Putamen (tissue), 1 donor: ENCODE data around the gene LY86.

ENCODE experiments used
- DNase-seq: peaks from one replicate; pipeline ENCODE4 v3.0.0-alpha.2; 2016; ENCODE audit warnings: low spot score

The LY86 gene

DNA sequence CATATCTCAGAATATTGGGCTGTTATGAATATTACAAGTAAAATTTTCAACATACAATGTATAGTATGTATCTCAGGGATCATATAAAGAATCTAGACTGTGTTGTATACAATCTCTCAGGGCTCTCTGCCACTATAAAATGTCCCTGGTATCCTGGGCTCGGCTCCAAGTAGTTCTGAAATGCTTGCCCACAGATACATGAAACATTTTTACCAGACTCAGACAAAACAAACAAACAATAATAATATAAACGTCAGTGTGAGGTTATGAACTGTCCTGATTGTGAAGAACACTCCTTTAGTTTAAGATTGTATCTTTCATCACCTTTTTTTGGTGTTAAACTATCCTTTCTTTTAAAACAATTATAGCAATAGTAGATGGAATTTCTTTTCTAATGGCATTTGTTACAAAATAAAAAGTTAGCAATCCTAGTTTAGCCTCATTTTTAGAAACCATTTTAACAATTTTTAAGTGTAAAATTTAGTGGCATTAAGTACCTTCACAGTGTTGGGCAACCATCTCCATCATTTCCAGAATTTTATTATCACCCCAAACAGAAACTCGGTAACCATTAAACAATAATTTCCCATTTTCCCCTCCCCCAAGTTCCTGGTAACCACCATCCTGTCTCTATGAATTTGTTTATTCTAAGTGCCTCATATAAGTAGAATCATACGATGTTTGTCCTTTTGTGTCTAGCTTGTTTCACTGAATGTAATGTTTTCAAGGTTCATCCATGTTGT, 17.4 kb upstream of the LY86 start:
- DNase-seq: no peak

DNA sequence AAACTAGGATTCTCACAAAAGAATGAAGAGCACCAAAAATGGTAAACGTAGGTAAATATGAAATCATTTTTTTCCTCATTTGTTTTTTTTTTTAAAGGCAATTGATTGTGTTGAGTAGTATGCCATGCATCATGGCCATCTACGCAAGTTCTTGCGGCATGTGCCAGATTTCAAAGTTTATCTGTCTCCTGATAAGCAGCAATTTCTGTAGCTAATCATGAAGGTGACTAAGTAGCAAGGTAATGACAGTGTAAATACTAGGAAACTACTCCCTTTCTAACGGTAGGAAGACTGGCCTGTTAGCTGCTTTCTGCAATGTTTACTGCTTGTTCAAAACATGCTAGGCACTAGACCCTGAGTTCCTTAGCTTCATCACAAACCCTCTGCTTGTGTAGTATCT, 13.4 kb upstream of the LY86 start:
- no peak for DNase-seq

DNA sequence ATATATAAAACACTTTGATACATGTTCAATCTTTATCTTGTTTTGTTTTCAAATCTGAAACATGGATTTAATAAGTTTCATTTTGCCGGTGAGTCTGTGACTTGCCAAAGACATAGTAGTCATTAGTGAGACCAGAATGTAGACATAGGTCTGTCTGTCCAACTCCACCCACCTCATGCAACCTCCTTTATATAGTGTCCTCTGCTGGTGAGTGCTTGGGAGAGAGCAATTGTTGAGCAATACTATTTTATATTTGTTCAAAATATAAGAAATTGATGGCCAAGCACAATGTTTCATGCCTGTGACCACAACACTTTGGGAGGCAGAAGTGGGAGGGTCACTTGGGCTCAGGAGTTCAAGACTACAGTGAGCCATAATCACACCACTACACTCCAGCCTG, 10.8 kb upstream of the LY86 start:
- DNase-seq: no peak

DNA sequence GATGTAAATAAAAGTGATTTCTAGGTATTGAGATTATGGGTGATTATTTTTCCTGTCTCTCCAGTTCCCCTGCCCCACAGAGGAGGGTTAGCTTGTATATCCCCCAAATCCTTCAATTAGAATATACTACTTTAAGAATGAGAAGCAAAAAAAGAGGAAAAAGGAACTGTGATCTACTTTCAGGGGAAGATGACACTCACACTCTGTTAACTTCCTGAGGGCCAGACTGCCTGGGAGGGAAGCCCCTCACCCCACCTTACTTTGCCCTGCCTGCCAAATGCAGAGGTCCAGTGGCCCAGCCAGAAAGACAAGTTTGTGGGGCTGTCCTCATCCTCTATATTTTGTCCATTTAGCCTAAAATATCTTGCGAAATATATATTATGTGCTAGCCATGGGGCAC, 9.2 kb upstream of the LY86 start:
- no peak for DNase-seq

- no peak for DNase-seq
Observed at GRCh38 chr6:6580225-6580856, 8.2 kb upstream of the LY86 start.

GRCh38 chr6:6581054-6581453, 7.5 kb upstream of the LY86 start:
- DNase-seq: no peak

- no peak for DNase-seq
Observed at GRCh38 chr6:6582131-6582530, 6.4 kb upstream of the LY86 start.

DNA sequence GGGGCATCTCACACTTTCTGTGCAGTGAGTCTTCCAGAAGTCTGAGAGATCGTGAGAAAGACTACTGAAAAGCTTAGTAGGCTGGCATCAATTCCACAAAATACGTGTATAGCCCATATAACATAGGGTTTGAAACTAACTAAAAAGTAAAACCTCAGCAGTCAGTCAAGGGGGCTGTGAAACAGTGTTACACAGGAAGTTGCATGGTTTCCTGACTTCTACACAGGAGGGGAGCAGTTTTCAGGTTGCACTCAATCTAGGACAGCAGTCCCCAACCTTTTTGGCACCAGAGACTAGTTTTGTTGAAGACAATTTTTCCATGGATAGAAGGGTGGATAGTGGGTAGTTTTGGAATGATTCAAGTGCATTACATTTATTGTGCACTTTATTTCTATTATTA, 4.7 kb upstream of the LY86 start:
- DNase-seq: no peak

DNA sequence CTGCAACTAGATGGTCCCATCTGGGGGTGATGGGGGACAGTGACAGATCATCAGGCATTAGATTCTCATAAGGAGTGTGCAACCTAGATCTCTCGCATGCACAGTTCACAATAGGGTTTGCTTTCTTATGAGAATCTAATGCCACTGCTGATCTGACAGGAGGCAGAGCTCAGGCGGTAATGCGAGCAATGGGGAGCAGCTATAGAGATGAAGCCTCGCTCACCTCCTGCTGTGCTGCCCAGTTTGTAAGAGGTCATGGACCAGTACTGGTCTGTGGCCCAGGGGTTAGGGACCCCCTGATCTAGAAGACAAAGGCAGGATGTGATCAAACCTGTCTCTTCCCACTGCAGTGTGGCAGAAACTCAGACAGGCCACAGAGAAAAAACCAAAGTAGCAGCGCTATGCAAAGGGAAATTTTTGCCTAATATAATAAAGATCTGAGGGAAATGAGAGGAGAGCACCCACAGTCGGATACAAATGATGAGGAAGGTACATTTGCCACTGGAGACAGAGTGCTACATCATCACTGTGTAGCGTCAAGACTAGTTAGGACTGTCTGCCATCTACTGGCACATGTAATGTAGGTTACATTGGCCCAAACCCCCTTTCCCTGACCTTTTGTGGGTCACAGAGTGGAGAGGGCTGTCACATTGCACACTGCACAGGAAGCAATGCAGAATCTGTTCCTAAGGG, 4.1 kb upstream of the LY86 start:
- no peak for DNase-seq

DNA sequence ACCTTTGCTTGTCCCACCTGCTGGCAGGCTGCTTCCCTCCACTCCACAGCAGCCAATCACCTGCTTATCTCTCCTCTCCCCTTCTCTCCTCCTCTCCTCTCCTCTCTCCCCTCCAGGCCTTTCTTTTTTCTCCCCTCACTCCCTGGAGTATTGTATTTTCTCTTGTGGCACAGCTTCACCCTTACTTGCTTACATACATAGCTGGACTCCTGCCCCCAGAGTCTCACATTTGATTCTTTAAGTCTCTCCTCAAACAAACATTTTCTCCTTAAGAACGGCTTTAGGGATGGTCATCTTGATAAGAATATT, 3.6 kb upstream of the LY86 start:
- DNase-seq: no peak

GRCh38 chr6:6586167-6586566, 2.4 kb upstream of the LY86 start:
- no peak for DNase-seq

DNA sequence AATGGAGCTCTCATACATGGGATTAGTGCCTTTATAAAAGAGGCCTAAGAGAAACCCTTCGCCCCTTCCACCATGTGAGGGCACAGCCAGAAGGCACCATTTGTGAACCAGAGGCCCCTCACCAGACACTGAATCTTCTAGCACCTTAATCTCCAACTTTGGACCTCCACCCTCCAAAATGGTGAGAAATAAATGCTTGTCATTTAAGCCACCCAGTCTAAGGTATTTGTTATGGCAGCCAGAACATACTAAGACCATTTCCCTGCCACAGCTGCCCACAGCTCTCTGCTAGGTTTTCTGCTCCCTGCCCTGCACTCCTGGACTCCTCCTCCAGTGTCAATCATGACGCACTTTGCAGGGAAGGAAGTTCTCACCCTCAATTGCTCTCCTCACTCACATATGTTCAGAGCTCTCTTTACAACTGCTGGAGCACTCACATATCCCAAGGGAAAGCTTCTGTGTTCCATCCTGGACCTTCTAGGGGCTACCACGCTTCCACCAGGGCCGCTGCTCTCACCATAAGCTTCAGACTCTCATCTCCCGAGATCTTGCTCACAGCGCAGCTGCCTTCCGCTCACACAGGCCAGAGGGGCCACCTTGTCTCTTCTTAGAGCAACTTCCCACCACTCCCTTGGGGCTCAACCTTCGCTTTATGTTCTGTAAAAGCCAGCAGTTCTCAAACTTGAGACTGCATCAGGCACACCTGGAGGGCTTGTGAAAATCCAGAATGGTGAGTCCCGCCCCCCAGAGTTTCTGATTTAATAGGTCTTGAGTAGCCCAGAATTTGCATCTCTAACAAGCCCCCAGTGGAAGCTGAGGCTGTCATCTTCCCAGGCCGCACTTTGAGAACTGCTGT, 1.6 kb upstream of the LY86 start:
- no peak for DNase-seq

DNA sequence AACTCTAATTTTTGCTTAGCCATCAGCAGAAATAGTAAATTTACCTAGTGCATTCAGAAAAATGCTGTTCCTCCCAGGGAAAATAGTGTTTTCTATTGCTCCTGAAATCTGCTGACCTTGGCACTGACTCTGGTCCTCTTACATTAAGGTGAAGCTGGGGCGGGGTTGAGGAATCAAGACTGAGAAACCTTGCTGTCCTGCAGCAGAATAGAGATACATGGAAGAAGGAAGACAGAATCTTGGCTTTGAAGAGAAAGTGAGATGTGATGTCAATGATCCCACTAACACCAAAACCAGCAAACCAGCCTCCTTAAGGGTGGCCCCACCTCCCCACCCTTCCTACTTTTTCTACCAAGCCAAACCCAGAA, 840 bp upstream of the LY86 start:
- DNase-seq: no peak

DNA sequence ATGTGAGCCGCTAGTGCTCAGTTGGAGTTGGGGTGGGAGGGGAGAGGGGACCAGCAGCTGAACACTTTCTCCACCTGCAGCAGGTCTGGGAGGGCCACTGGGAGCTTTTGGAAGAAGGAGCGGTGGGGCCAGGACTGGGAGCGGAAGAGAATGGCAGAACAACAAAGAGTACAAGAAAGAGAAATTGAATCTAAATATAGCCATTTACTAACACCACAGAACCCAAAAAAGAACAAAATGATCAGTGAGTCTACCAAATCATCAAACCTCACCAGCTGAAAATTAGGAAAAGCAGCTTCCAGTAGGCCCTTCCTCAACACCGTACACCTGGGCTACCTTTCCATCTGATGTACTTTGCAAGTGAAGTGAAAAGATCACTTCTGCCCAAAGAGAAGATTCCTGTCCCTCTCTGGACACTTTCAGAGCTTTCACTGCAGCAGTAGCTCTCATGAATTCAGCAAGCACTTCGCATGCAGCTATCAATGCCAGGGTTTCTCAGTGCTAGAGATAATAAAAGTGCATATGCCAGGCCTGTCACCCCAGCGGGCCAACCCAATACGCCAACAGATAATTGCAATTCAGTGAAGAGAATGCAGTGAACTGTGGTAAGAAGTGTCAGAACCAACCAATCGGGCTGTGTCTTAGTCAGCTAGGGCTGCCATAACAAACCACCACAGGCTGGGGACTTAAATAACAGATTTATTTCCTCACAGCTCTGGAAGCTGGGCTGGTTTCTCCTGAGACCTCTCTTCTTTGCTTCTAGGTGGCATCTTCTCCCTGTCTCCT, 597 bp downstream of the LY86 start:
- no peak for DNase-seq

DNA sequence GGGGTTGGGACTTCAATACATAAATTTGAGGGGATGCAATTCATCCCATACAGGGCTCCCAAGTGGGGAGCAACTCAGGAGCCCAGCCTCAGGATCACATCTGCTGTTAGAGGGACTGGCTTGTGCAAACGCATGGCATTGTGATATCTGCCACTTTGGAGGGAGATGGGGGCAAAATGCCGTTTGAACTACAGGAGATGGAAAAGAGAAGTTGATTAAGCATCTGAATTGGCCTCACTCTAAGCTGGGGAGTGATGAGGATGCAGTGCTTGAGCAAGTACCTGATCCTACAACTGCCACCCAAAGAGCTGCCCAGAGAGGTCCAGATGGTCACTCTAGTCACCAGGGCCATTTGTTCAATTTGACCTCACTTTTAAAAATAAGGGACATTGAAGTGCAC, 2.0 kb downstream of the LY86 start:
- DNase-seq: no peak

- DNase-seq: peak; percentile 43
Observed at GRCh38 chr6:6591778-6592465, 3.4 kb downstream of the LY86 start.

DNA sequence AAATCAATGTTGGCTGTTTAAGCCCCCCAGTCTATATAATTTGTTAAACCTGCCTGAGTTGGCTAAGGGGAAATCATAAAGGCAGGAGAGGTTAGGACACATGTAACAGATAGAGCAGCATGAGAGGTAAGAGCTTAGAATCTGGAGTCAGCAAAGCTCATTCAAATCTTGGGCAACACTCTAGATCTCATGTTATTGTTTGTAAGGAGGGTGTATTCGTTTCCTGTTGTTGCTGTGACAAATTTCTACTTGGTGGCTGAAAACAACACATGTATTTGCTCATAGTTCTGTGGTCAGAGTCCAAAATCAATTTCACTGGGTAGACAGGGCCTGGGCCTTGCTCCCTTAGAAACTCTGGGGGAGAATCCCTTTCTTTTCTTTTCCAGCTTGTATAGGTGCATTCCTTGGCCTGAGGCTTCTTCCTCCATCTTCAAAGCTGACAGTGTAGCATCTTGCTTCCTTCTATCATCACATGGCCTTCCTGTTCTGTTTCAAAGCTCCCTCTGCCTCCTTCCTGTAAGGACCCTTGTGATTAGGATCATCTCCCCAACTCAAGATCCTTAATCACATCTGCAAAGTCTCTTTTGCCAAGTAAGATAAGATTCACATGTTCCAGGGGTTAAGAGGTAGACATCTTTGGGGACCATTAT, 4.4 kb downstream of the LY86 start:
- no peak for DNase-seq

- no peak for DNase-seq
Observed at GRCh38 chr6:6593867-6594468, 5.4 kb downstream of the LY86 start.

DNA sequence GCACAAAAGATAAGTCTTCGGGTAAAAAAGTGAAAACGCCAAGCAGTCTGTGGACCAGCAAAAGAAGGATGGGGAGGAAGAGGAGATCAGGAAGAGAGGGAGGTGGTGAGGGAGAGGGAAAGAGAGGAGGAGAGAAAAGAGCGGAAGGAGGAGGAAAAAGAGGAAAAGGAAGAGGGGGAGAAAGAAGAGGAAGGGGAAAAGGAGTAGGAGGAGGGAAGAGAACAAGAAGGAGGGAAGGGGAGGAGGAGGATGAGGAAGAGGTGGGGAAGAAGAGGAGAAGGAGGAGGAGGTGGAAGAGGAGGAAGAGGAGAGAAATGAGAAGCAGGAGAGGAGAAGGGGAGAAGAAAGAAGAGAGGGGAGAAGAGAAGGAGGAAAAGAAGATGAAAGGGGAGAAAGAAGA, 6.5 kb downstream of the LY86 start:
- DNase-seq: no peak

DNA sequence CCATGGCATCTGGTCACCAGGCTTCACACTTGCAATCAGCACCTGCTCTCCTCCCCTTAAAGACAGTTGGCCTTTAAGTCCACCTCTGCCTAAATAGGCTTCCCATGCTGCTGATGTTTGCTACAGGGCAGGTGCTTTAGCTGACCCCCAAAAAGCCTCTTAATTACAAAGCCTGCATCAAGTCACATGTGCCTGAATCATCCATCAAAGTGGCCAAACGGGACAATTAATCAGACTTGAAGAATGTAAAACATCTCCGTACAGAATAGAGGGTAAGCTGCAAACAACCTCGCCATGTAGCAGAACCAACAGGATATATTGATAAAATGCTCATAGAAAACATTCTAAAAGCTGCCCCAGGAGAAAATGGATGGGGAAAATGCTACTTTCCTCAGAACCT, 7.4 kb downstream of the LY86 start:
- no peak for DNase-seq
